Aorta (tissue), 5 donors: Measurements from ENCODE around the gene CALHM4. TPM values are rescaled to one million over a fixed set of nuclear protein-coding genes. Genes with fewer than 3 reads are reported as not detected.
"Not testable (repeated sequence)": the region's sequence is repeated elsewhere in the genome, so short reads cannot be mapped to it uniquely, and the experiment has no call there.

Experiments used
- ATAC-seq: fragments of 200-7000 bp; cut with Tn5 transposase; one replicate; pipeline ENCODE4 v1.9.1; 2022; ENCODE audit warnings: moderate library complexity; ENCODE audit not compliant: low FRiP score
- DNase-seq, 2 donors: peaks; one replicate each; pipeline ENCODE4 v3.0.0-alpha.2; 2020
- H3K27ac ChIP-seq, 2 donors: one replicate each; pipeline ENCODE4 v1.5.1; 2013; ENCODE audit warnings: low read length in 2 of 2, mild to moderate bottlenecking in 2 of 2, moderate library complexity in 2 of 2, control low read depth in 1 of 2, inconsistent platforms in 1 of 2, low read depth in 1 of 2
- H3K27me3 ChIP-seq, 2 donors: one replicate each; pipeline ENCODE4 v1.6.1; 2013; ENCODE audit warnings: control low read depth in 1 of 2, low read length in 1 of 2, mild to moderate bottlenecking in 1 of 2, moderate library complexity in 1 of 2; ENCODE audit not compliant: insufficient read depth in 2 of 2, control insufficient read depth in 1 of 2
- H3K36me3 ChIP-seq, 2 donors: one replicate each; pipeline ENCODE4 v1.6.1; 2013; ENCODE audit warnings: control low read depth in 1 of 2, low read length in 1 of 2, mild to moderate bottlenecking in 1 of 2; ENCODE audit not compliant: insufficient read depth in 2 of 2, control insufficient read depth in 1 of 2
- H3K4me1 ChIP-seq, 2 donors: one replicate each; pipeline ENCODE4 v1.6.1; 2013; ENCODE audit warnings: low read length in 2 of 2, control low read depth in 1 of 2, mild to moderate bottlenecking in 1 of 2, moderate library complexity in 1 of 2; ENCODE audit not compliant: insufficient read depth in 2 of 2, control insufficient read depth in 1 of 2
- H3K4me3 ChIP-seq, 2 donors: one replicate each; pipeline ENCODE4 v1.5.1; 2013; ENCODE audit warnings: low read length in 2 of 2, control low read depth in 1 of 2, mild to moderate bottlenecking in 1 of 2
- H3K9me3 ChIP-seq: one replicate; pipeline ENCODE4 v1.6.1; 2013; ENCODE audit warnings: mild to moderate bottlenecking, low read length; ENCODE audit not compliant: control insufficient read depth
- WGBS, 2 donors: extraction: QIAGEN DNeasy Blood & Tissue Kit; methylation state at CpG; one replicate each; pipeline ENCODE4 v1.1.7; 2013; 5-methylcytosine and 5-hydroxymethylcytosine counted together
- intact Hi-C, 2 donors: fragments of 100-400 bp; cut with DNase I; formaldehyde crosslinking; loops; one replicate each; pipeline versions ENCODE4 v1.14.2 to v1.15.0; 2022
- polyA plus RNA-seq, 2 donors: library from polyadenylated mRNA; stranded (reverse); fragments of 200-250 nt; gene quantifications; one replicate each; pipeline ENCODE4 v1.2.3, GENCODE V29; 2013
- total RNA-seq, 2 donors: library from RNA; stranded (reverse); fragmentation: NEBNext Ultra II Directional; extraction: Animal tissue kit (Norgen Biotek cat#: 25700); gene quantifications; one replicate each; pipeline ENCODE4 v1.2.1, GENCODE V29; 2021
- donor health status: healthy with polysubstance abuse.
- donor health status: Bipolar disorder and iron deficiency.
- donor health status: DM: no; HTN: no; CAD: no.
- donor health status: DM: no; HTN: no; CAD: no.
- donor health status: DM: yes; HTN: yes; CAD: no.

Gene CALHM4
- total and polyA plus RNA-seq, 4 donors = 0.26 TPM; not detected in 3

- H3K4me3 ChIP-seq = no peak overlapping the region
- H3K36me3 ChIP-seq = no peaks in the 10 kb centered on the region
- ATAC-seq = no peak
- no peaks in the 10 kb centered on the region for H3K27me3 ChIP-seq
- peaks cover 1 to 3% of the 10 kb centered on the region in 2 donors for H3K4me1 ChIP-seq
- H3K9me3 ChIP-seq = no peaks in the 10 kb centered on the region
- no peak overlapping the region for H3K27ac ChIP-seq
- 71 to 74% methylated on average over 5 of the region's 5 CpGs for WGBS, 2 donors
- DNase-seq = no peak
- intact Hi-C loops = no loop called here
These were observed 23.9 kb downstream of the CALHM4 start for GRCh38 chr6:116577486-116577885.

DNA sequence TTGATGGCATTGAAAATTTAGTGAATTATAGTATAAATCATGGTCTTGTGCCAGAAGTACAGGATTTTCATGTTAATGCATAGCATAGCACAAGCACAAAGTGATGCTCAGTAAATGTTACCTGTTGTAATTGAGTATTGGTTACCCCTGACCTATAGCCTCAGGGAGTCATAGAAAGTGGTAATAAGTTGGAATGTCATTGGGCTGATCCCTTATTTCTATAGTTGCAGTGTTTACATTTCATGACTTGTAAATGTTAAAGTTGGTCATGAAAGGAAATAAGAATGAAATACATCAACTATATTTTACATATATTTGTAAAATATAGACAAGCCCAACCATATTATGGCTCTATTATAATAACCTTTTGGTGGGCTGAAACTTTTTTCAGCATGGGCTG is 24.8 kb downstream of the CALHM4 start:
- ATAC-seq = no peak
- Histone ChIP-seq H3K9me3 (no peaks in the 10 kb centered on the region), H3K27me3 (no peaks in the 10 kb centered on the region), H3K36me3 (no peaks in the 10 kb centered on the region), H3K4me3 (no peak overlapping the region), H3K4me1 (peaks cover 0 to 1% of the 10 kb centered on the region in 2 donors), H3K27ac (no peak overlapping the region)
- DNase-seq = no peak
- intact Hi-C loops = no loop called here

GRCh38 chr6:116579143-116579542 is 25.6 kb downstream of the CALHM4 start:
- WGBS, 2 donors = 72 to 94% methylated on average over 1 of the region's 1 CpG

GRCh38 chr6:116580198-116580597 is 26.6 kb downstream of the CALHM4 start:
- H3K4me3 ChIP-seq = no peak overlapping the region
- peaks cover 0 to 1% of the 10 kb centered on the region in 2 donors for H3K4me1 ChIP-seq
- ATAC-seq (no peak), DNase-seq (no peak)
- H3K36me3 ChIP-seq = peaks cover 0 to 4% of the 10 kb centered on the region in 2 donors
- no peak overlapping the region for H3K27ac ChIP-seq
- intact Hi-C loops = no loop called here
- no peaks in the 10 kb centered on the region for H3K27me3 ChIP-seq
- H3K9me3 ChIP-seq = no peaks in the 10 kb centered on the region
- WGBS, 2 donors = 66 to 71% methylated on average over 2 of the region's 2 CpGs

More at GRCh38 chr6:116579143-116579542, 25.6 kb downstream of the CALHM4 start:
- H3K36me3 ChIP-seq = peaks cover 0 to 2% of the 10 kb centered on the region in 2 donors
- no peaks in the 10 kb centered on the region for H3K9me3 ChIP-seq
- H3K27ac ChIP-seq = no peak overlapping the region
- peaks cover 0 to 1% of the 10 kb centered on the region in 2 donors for H3K4me1 ChIP-seq
- DNase-seq (no peak), ATAC-seq (no peak)
- H3K27me3 ChIP-seq = no peaks in the 10 kb centered on the region
- H3K4me3 ChIP-seq = no peak overlapping the region
- intact Hi-C loops = no loop called here

- DNase-seq (no peak), ATAC-seq (no peak)
- H3K36me3 ChIP-seq = peaks cover 0 to 4% of the 10 kb centered on the region in 2 donors
- no peaks in the 10 kb centered on the region for H3K9me3 ChIP-seq
- no peaks in the 10 kb centered on the region for H3K4me1 ChIP-seq
- no peak overlapping the region for H3K4me3 ChIP-seq
- H3K27me3 ChIP-seq = no peaks in the 10 kb centered on the region
- intact Hi-C loops = no loop called here
- H3K27ac ChIP-seq = no peak overlapping the region
These were observed 32.7 kb downstream of the CALHM4 start for GRCh38 chr6:116586276-116586675.

- ATAC-seq (no peak), DNase-seq (no peak)
- Histone ChIP-seq H3K27me3 (no peaks in the 10 kb centered on the region), H3K4me1 (no peaks in the 10 kb centered on the region), H3K36me3 (peaks cover 4 to 8% of the 10 kb centered on the region in 2 donors), H3K9me3 (no peaks in the 10 kb centered on the region), H3K4me3 (no peak overlapping the region), H3K27ac (no peak overlapping the region)
- 94 to 98% methylated on average over 2 of the region's 2 CpGs for WGBS, 2 donors
- intact Hi-C loops = no loop called here
These were observed 33.2 kb downstream of the CALHM4 start for GRCh38 chr6:116586738-116587137.

DNA sequence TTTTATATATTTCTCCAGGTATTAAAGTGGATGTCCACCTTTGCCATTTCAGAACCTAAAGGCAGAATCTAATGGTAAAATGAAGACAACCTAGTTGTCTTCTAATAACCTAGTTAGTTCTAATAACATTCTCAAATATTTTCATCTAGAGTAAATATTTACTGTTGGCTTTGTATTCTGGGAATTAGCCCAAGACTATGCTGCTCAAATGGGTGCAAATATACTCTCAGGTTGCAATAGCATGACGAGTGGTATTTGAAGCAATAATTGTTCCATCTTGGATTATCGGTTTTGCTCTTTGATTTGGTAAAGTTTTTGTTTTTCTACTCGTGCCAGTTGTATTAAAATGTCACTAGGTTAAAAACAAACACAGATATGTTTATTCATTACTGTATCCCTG is 41.7 kb downstream of the CALHM4 start:
- Histone ChIP-seq H3K9me3 (no peaks in the 10 kb centered on the region), H3K27ac (no peak overlapping the region), H3K36me3 (peaks cover 4 to 8% of the 10 kb centered on the region in 2 donors), H3K4me1 (no peaks in the 10 kb centered on the region), H3K27me3 (no peaks in the 10 kb centered on the region), H3K4me3 (no peak overlapping the region)
- WGBS, 2 donors = 82 to 90% methylated on average over 3 of the region's 3 CpGs
- ATAC-seq (no peak), DNase-seq (no peak)
- intact Hi-C loops = no loop called here

GRCh38 chr6:116596815-116597214 is 43.3 kb downstream of the CALHM4 start:
- Histone ChIP-seq H3K4me3 (no peak overlapping the region), H3K36me3 (peaks cover 0 to 4% of the 10 kb centered on the region in 2 donors)
- intact Hi-C loops = no loop called here

GRCh38 chr6:116603916-116604315 is 50.4 kb downstream of the CALHM4 start:
- 95% methylated on average over 3 of the region's 3 CpGs for WGBS, 2 donors

More at GRCh38 chr6:116596815-116597214, 43.3 kb downstream of the CALHM4 start:
- no peak for ATAC-seq
- WGBS, 2 donors = 65 to 70% methylated on average over 4 of the region's 4 CpGs
- H3K27me3 ChIP-seq = no peaks in the 10 kb centered on the region
- no peaks in the 10 kb centered on the region for H3K4me1 ChIP-seq
- H3K27ac ChIP-seq = no peak overlapping the region
- DNase-seq = no peak
- H3K9me3 ChIP-seq = no peaks in the 10 kb centered on the region

More at GRCh38 chr6:116603916-116604315, 50.4 kb downstream of the CALHM4 start:
- H3K27me3 ChIP-seq, H3K27ac ChIP-seq, intact Hi-C loops, H3K36me3 ChIP-seq, H3K4me1 ChIP-seq, H3K4me3 ChIP-seq, ATAC-seq, H3K9me3 ChIP-seq, DNase-seq: not testable (repeated sequence)
